GM23338 (cell line): ENCODE measurements around the gene FOXC2. TPM values are rescaled to one million over a fixed set of nuclear protein-coding genes. Genes with fewer than 3 reads are reported as not detected.

Experiments used
- ATAC-seq: fragments of 200-7000 bp; cut with Tn5 transposase; 3 replicates; pipeline ENCODE4 v1.9.1; 2020
- DNase-seq: peaks from one replicate; pipeline ENCODE4 v3.0.0-alpha.2; 2015; ENCODE audit warnings: low spot score
- H2AFZ ChIP-seq: fragments of 200-600 bp; sonication (generic); 2 replicates; pipeline ENCODE4 v1.8.0; 2016; ENCODE audit warnings: antibody characterized with exemption, mild to moderate bottlenecking, moderate library complexity
- H3F3A ChIP-seq: fragments of 200-600 bp; sonication (generic); replicated peaks from 2 replicates; pipeline ENCODE4 v1.8.0; 2017; ENCODE audit warnings: antibody characterized with exemption, mixed run types, low read depth
- H3K27ac ChIP-seq: fragments of 200-600 bp; sonication (generic); 2 replicates; pipeline ENCODE4 v1.6.1; 2016; ENCODE audit warnings: low read depth
- H3K27me3 ChIP-seq: fragments of 200-600 bp; sonication (generic); 2 replicates; pipeline ENCODE4 v1.8.0; 2016; ENCODE audit warnings: mild to moderate bottlenecking, mixed run types, moderate library complexity; ENCODE audit not compliant: insufficient read depth
- H3K36me3 ChIP-seq: fragments of 200-600 bp; sonication (generic); 2 replicates; pipeline ENCODE4 v1.8.0; 2016; ENCODE audit warnings: mild to moderate bottlenecking; ENCODE audit not compliant: insufficient read depth
- H3K4me1 ChIP-seq: fragments of 200-600 bp; sonication (generic); 2 replicates; pipeline ENCODE4 v1.8.0; 2016; ENCODE audit warnings: mild to moderate bottlenecking, moderate library complexity; ENCODE audit not compliant: insufficient read depth
- H3K4me2 ChIP-seq: fragments of 200-600 bp; sonication (generic); 2 replicates; pipeline ENCODE4 v1.7.1; 2017; ENCODE audit warnings: mixed run types
- H3K4me3 ChIP-seq: fragments of 200-600 bp; sonication (generic); 2 replicates; pipeline ENCODE4 v1.6.1; 2016; ENCODE audit warnings: mixed run types
- H3K79me2 ChIP-seq: fragments of 200-600 bp; sonication (generic); replicated peaks from 2 replicates; pipeline ENCODE4 v1.8.0; 2017; ENCODE audit warnings: mild to moderate bottlenecking; ENCODE audit not compliant: insufficient read depth
- H3K9me2 ChIP-seq: fragments of 200-600 bp; sonication (generic); 2 replicates; pipeline ENCODE4 v1.8.0; 2017; ENCODE audit not compliant: insufficient read depth
- H4K20me1 ChIP-seq: fragments of 200-600 bp; sonication (generic); replicated peaks from 2 replicates; pipeline ENCODE4 v1.8.0; 2017; ENCODE audit warnings: mild to moderate bottlenecking; ENCODE audit not compliant: insufficient read depth
- H3K27ac Mint-ChIP-seq: 2 replicates; pipeline ENCODE4 v1.8.0; 2020; ENCODE audit warnings: inconsistent platforms, mild to moderate bottlenecking, moderate library complexity, mixed read lengths
- H3K27me3 Mint-ChIP-seq: 3 replicates; pipeline ENCODE4 v1.8.0; 2022; ENCODE audit warnings: low read depth, mild to moderate bottlenecking, moderate library complexity, mixed read lengths, inconsistent platforms; ENCODE audit not compliant: insufficient read depth, poor library complexity
- H3K36me3 Mint-ChIP-seq: 3 replicates; pipeline ENCODE4 v1.8.0; 2021; ENCODE audit warnings: low read depth, mild to moderate bottlenecking, inconsistent platforms, moderate library complexity, mixed read lengths
- H3K4me1 Mint-ChIP-seq: 3 replicates; pipeline ENCODE4 v1.8.0; 2020; ENCODE audit warnings: mild to moderate bottlenecking, inconsistent platforms, mixed read lengths
- H3K4me3 Mint-ChIP-seq: 3 replicates; pipeline ENCODE4 v1.8.0; 2021; ENCODE audit warnings: moderate library complexity, mild to moderate bottlenecking, inconsistent platforms, mixed read lengths
- H3K9me3 Mint-ChIP-seq: 3 replicates; pipeline ENCODE4 v1.8.0; 2020; ENCODE audit warnings: moderate library complexity, mild to moderate bottlenecking, inconsistent platforms, mixed read lengths
- CTCF ChIP-seq, 2 experiments: fragments of 200-600 bp in 1 of 2; sonication (generic) in 1 of 2; conservative IDR thresholded peaks; 2 replicates each; pipeline versions ENCODE4 v1.5.1 to v1.6.1; 2016 to 2017; ENCODE audit warnings: antibody characterized with exemption in 2 of 2, low read depth in 2 of 2, mild to moderate bottlenecking in 2 of 2, moderate library complexity in 1 of 2
- EZH2 ChIP-seq: fragments of 200-600 bp; sonication (generic); IDR thresholded peaks from one replicate; pipeline ENCODE4 v1.8.0; 2017; ENCODE audit warnings: antibody characterized with exemption, mild to moderate bottlenecking, low read depth; ENCODE audit not compliant: unreplicated experiment
- JUNB ChIP-seq: IDR thresholded peaks from one replicate; pipeline ENCODE4 v1.6.1; 2016; ENCODE audit warnings: antibody characterized with exemption; ENCODE audit not compliant: unreplicated experiment
- NANOG ChIP-seq: IDR thresholded peaks from 2 replicates; pipeline ENCODE4 v1.6.1; 2016; ENCODE audit warnings: antibody characterized with exemption, borderline replicate concordance
- POLR2AphosphoS5 ChIP-seq: IDR thresholded peaks from 2 replicates; pipeline ENCODE4 v1.6.1; 2016; ENCODE audit warnings: antibody characterized with exemption, low read depth
- REST ChIP-seq: IDR thresholded peaks from one replicate; pipeline ENCODE4 v1.6.1; 2018; ENCODE audit warnings: antibody characterized with exemption; ENCODE audit not compliant: unreplicated experiment
- STAT1 ChIP-seq: IDR thresholded peaks from one replicate; pipeline ENCODE4 v1.6.1; 2016; ENCODE audit warnings: antibody characterized with exemption; ENCODE audit not compliant: unreplicated experiment
- ZNF114 ChIP-seq: fragments of 250-450 bp; sonication (Bioruptor Pico); IDR thresholded peaks from 2 replicates; pipeline ENCODE4 v1.5.0; 2020; ENCODE audit warnings: mild to moderate bottlenecking, moderate library complexity
- ZNF331 ChIP-seq: fragments of 250-450 bp; sonication (Bioruptor Pico); IDR thresholded peaks from 2 replicates; pipeline ENCODE4 v1.5.0; 2020; ENCODE audit warnings: low read depth, mild to moderate bottlenecking, moderate library complexity
- polyA plus RNA-seq: library from polyadenylated mRNA; unstranded; fragments of >200 nt; fragmentation: Nextera tagmentation; extraction: Ambion mirVana; gene quantifications from 2 replicates; pipeline ENCODE4 v1.2.1, GENCODE V29; 2016
- total RNA-seq: library from RNA; depleted of rRNA; stranded (reverse); fragments of >200 nt; shearing (Covaris generic); gene quantifications from 2 replicates; pipeline ENCODE4 v1.2.3, GENCODE V29; 2014

Gene FOXC2
- total and polyA plus RNA-seq, 2 experiments from 2014 or later = 0.16 TPM; not detected in 1

DNA sequence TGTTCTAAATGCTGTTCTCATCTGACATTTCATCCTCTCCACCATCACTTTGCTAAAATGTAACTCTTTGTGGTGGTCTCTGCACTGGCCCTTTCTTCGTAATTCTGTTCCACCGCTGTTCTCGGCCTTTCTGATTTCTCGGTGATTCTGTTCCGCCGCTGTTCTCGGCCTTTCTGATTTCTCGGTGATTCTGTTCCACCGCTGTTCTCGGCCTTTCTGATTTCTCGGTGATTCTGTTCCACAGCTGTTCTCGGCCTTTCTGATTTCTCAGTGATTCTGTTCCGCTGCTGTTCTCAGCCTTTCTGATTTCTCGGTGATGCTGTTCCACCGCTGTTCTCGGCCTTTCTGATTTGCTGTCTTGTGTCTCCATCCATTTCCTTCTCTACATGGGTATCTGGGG, 44.0 kb upstream of the FOXC2 start (continued):
- TF ChIP-seq REST (no peak), ZNF114 (CRISPR knock-in tag) (no peak), ZNF331 (CRISPR knock-in tag) (no peak)

DNA sequence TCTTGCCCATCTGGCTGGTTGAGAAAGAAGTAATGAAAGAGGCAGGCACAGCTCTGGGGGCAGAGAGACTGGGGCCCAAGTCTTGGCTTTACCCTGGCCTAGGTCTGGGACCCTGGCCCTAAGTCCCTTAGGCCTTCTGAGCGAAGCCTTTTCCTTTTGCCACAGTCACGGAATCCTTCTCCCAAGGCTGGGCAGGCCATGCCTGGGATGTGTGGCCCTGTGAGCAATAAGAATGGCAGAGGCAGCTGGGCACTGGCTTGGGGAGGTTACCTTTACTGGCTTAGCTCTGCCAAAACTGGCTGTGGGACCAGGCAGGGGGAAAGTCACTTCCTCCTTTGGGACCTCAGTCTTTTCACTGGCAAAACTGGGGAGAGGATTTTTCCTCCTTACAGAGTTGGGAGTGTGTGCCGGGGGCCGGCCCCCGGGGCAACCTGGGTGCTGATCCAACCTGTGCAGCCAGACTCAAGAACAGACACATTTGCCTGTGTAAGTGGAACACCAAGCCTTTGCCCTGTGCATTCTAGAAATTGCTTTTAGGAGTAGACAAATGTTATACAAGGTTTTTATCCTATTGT, 43.4 kb upstream of the FOXC2 start:
- Mint-ChIP-seq H3K4me1 (no peaks in the 10 kb centered on the region; the same call in 2 of the 3 replicates), H3K27me3 (peaks cover 37% of the 10 kb centered on the region)
- no peak for TF ChIP-seq EZH2
- TF ChIP-seq CTCF (conservative IDR thresholded peaks at IDR 0.05; ENCODE audit: low read depth in 2 of 2) = no peak
- TF ChIP-seq JUNB = no peak
- no peak for TF ChIP-seq ZNF331 (CRISPR knock-in tag)
- TF ChIP-seq STAT1 = no peak
- TF ChIP-seq NANOG = no peak
- TF ChIP-seq POLR2AphosphoS5 = no peak
- no peak for TF ChIP-seq REST

More for the DNA sequence above, 43.4 kb upstream of the FOXC2 start:
- no peak overlapping the region for H3K27ac Mint-ChIP-seq
- Histone ChIP-seq H3K27ac (no peak overlapping the region), H3K79me2 (no peaks in the 10 kb centered on the region), H3F3A (no peaks in the 10 kb centered on the region), H3K9me2 (no peaks in the 10 kb centered on the region), H3K4me2 (no peak overlapping the region), H3K36me3 (no peaks in the 10 kb centered on the region), H3K4me3 (no peak overlapping the region), H3K4me1 (no peaks in the 10 kb centered on the region), H3K27me3 (peaks cover 15% of the 10 kb centered on the region), H2AFZ (no peak overlapping the region), H4K20me1 (no peaks in the 10 kb centered on the region)
- no peaks in the 10 kb centered on the region for H3K36me3 Mint-ChIP-seq
- no peak for ATAC-seq
- H3K9me3 Mint-ChIP-seq = peaks cover 20% of the 10 kb centered on the region; the same call in 2 of the 3 replicates
- no peak overlapping the region for H3K4me3 Mint-ChIP-seq
- no peak for DNase-seq
